HG03571 (cell line): ENCODE measurements around the gene SGPP2.
"Not testable (repeated sequence)": the region's sequence is repeated elsewhere in the genome, so short reads cannot be mapped to it uniquely, and the experiment has no call there.

ENCODE experiments used
- ATAC-seq: cut with Tn5 transposase; IDR thresholded peaks from one replicate; pipeline ENCODE4 v1.9.1; 2021; ENCODE audit not compliant: unreplicated experiment

Gene SGPP2, protein sequence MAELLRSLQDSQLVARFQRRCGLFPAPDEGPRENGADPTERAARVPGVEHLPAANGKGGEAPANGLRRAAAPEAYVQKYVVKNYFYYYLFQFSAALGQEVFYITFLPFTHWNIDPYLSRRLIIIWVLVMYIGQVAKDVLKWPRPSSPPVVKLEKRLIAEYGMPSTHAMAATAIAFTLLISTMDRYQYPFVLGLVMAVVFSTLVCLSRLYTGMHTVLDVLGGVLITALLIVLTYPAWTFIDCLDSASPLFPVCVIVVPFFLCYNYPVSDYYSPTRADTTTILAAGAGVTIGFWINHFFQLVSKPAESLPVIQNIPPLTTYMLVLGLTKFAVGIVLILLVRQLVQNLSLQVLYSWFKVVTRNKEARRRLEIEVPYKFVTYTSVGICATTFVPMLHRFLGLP

DNA sequence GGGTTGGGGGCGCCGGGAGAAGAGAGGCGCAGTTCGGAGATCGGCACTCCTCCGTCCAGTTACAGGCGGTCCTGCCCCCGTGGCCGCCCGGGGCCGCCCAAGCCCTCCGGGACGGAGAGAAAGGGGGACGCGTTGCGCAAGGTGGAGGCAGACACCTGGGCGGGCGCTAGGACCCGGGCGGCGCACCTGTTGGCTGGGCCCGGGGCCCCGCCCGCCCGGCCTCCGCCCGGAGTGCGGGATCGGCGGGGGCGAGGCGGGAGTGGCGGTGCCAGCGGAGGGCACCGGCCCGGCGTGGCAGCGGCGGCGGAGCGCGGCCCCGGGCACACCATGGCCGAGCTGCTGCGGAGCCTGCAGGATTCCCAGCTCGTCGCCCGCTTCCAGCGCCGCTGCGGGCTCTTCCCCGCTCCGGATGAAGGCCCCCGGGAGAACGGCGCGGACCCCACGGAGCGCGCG lies at the start of gene SGPP2:
SGPP2 (plus strand) TSS at position 268 of the 453 bp plus-strand sequence; CDS start at position 328, 60 bp downstream.
- ATAC-seq, result peak; percentile 26

DNA sequence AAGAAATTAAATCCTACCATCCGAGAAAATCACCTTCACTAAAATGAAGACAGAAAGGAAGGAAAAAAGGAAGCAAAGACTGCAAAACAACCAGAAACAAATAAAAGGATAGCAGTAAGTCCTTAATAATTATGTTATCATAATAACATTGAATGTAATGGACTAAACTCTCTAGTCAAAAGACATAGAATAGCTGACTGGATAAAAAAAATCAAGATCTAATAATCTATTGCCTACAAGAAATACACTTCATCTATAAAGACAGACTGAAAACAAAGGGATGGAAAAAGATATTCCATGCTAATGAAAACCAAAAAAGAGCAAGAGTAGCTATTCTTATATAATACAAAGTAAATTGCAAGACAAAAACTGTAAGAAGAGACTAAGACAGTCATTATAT lies 48.5 kb upstream of the SGPP2 start:
- ATAC-seq, result no peak

DNA sequence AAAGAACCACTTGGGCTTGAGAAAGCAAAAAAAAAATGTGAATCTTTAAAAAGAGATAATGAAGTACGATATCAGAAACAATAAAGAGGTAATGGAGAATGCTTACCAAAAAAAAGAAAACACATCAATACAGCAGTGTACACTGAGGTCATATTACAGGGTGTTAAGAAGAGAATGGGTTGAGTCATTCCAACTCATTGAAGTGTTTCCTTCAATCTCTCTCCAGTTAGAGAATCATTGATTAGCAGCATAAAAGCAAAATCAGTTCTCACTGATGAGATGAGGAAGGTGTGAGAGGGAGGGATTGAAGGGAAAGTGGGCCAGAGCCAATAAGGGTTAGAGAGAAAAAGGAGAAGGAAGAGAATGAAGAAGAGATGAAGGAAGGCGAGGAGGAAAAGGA lies 43.9 kb upstream of the SGPP2 start:
- no peak for ATAC-seq

DNA sequence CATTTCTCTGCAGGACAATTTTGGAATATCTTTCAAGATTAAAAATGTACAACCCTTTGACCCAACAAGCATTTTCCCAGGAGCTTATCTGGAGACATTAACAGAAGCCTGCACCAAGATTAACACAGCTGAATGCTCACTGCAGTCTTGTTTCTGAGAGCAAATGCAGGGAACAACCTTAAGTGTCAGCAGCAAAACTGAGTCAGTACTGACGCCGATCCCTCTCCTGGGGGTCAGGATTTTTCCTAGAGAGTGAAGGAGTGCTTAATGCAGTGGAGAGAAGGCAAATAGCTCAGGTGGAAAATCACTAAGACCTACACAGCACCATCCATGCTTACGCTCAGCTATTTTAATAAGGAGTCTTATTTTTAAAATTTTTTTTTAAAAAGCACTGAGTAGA lies 42.8 kb upstream of the SGPP2 start:
- ATAC-seq, result no peak

DNA sequence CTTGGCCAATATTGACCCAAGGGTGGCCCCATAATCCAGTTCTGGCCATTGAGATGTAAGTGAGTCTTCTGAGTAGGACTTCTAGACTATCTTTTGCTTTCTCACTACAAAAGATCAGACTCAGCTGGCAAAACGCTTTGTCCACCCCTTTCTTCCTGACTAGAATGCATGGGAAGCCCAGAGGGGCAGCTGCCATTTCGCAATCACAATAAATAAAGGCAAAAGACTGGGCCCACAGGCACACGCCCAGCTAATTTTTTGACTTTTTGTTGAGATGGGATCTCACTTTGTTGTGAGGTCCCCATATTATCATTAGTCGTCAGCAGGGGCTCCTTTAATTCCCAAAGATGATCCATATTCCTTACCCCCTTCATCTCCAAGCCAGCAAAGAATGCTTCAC lies 41.1 kb upstream of the SGPP2 start:
- ATAC-seq, result no peak

DNA sequence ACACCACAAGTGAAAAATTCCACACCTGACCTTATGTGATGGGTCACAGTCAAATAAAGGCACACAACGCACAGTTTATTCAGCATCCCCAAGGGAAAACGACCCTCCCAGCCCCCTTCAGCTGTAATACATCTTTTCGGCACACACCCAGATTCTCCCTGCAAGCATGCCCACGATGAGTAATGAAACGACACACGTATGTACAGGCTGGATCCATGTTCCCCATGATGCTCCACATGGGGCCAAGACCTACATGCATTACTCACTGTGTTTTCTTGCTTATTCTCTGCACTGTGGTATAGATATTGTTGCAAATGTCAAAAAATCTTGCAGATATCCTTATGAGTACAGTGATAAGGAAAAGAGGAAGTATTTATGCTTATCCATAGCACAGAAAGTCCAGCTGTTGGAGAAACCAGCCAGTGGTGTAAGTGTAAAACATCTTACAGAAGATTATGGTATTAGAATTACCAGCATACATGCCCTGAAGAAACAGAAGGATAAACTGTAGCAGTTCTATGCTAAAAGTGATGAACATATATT lies 32.5 kb upstream of the SGPP2 start:
- ATAC-seq, result no peak

DNA sequence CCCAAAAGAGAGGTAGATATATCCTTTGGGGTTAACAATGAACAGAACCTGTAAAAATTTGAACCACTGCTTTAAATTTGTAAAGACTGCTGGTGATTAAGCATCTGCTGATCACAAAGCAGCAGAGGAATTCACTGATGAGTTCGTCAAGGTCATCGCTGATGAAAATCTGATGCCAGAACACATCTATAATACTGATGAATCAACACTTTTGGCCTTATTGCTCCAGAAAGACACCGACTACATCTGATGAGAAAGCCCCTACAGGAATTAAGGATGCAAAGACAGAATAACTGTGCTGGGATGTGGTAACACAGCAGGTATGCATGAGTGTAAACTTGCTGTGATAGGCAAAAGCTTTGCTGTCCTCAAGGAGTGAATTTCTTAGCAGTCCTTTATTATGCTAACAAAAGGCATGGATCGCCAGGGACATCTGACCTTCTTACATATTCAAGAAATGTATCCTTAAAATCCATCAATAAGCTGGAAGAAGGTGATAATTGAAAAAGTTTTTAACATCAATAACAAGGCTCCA lies 30.5 kb upstream of the SGPP2 start:
- ATAC-seq, result no peak

DNA sequence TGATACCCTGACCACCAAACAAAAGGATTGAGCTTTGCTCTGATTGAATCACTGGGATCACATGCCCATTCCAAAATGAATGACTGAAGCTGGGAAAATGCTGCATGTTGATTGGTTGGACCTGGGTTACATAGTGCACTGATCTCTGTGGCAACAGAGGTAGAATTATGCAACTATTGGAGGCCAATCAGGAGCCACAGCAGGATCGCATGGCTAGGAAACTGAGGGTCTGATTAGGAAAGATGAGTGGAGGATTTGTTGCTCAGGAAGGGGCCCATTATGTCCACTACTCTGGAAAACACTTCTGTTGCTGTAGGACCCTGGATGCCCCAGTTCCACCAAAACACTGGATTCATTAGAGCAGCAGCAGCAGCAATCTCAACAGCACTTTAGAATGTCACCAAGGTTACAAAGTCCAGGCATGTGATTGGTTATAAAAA lies 25.9 kb upstream of the SGPP2 start:
- no peak for ATAC-seq

DNA sequence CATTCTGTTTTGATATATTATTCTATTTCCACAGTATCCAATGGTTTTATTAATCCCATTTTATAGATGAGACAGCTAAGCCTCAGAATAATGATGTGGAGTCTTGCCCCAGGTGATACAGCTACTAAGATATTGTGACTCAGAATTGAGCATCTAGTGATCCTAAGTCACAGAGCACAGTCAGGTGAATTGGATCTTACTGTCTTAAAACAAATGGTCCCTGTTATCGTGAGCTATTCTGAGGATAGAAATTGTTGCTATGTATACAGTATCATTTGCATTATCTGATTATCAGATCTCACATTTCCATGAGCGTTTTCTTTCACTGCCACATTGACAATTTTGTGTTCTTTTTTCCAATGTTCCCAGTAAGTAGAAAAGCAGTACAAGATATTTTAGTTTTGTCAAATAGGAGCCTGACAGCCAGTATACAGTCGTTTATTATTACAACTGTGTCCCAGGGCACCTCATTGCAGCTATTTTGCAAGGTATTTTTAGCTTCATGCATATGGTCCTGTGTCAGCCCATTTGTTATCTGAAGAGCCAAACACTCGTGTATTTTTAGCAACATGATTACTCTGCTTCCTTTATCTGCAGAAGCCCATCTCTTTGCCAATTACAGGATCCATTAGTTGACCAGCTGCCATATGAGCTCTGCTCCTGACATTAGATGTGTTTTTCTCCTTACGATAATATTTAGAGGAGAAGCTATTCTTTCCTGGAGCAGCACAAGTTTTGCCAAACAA lies 25.1 kb upstream of the SGPP2 start:
- no peak for ATAC-seq

DNA sequence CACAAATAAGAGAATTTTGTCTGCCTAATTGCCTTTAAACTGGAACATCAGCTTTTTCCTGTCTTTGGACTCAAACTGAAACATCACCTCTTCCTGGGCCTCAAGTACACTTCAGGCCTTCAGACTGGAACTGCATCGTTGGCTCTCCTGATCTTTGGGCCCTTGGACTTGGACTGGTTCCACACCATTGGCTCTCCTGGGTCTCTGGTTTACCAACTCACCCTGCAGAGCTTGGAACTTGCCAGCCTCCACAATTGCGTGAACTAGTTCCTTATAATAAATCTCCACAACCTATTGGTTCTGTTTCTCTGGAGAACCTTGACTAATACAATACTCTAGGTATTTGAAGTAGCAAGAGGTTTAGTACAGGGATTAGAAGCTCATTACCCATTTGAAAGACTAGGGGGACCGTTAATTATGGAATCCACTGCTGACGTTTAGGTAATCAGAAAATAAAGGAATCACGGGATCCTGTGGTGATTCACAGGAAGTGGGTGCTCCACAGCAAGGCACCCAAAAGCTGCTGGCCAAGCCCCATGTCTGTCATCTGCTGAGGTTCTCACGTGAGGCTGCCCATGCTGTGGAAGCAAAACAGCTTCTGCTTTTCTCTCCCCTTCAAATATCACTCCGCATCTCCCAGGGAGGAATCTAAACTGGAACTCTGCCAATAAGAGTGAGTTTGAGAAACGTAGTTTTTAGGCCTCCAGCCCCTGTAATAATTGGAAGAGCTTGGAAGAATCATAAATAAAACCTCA lies 20.0 kb upstream of the SGPP2 start:
- ATAC-seq, result no peak

DNA sequence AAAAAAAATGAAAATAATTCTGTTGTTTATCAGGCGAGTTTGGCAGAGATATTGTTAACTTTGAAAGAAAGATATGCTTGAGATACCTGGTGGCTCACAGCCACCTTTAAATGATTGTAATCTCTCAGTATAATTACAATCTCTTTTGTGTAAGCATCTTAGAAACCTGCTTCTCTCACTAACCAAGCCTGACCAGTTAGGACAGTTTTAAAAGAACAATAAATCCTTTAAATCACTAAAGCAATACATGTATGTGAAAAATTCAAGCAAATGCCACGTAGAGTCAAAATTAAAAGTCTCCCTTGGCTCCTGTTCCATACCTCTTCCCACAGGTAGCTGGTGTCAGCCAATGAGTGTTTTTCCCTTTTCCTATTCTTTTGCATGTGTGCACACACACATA lies 15.7 kb upstream of the SGPP2 start:
- no peak for ATAC-seq

DNA sequence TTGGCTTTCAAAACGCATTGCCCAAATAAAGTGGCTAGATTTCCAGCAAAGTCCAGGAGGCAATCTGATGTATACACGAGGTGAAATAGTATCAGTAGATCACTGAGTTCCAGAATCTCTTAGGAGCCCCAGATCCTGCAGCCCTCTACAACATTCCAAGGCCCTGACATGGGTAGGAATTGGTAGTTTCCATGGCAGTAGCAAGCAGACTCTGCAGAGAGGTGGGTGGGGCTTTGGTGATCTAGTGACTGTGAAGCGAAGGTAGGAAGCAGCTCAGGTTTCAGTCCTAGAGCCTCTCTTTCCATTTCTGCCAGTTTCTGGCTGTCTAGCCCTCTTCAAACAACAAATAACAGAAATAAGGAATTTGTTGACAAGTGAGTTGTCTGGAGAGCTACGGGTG lies 13.8 kb upstream of the SGPP2 start:
- no peak for ATAC-seq

DNA sequence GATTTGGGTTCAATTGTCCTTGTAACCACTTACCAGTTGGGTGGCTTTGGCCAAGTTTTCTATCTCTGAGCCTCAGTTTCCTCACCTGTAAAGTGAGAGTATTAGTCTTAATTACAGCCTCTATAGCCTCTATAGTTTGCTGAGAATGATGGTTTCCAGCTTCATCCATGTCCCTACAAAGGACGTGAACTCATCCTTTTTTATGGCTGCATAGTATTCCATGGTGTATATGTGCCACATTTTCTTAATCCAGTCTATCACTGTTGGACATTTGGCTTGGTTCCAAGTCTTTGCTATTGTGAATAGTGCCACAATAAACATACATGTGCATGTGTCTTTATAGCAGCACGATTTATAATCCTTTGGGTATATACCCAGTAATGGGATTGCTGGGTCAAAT lies 12.0 kb upstream of the SGPP2 start:
- ATAC-seq, result not testable (repeated sequence)

DNA sequence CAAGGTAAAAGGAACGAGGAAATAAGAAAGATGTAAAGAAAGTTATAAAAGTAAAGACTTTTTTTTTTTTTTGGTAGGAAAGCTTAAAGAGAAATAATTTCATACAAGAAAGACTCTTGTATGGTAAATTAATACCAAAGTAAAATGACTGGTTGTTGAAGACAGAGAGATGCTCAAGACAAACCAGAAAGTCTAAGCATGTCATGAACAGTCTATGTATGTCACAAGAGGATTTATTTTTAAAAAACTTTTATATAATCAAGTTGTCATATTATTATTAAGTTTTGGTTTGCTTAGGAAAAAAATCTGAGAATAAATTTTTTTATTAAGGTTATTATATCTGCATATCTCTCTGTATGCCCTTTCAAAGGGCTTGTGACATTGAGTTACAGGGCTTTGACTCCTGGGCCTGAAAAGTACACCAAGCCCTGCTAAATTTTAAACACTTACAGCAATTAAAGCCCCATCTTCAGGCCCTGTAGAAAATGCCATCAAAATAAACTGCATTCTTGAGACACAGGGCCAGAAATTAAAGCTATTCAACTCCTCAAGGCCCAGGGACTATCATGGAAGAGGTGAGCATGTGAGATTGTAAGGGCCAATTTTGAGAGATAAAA lies 10.9 kb upstream of the SGPP2 start:
- ATAC-seq, result no peak

DNA sequence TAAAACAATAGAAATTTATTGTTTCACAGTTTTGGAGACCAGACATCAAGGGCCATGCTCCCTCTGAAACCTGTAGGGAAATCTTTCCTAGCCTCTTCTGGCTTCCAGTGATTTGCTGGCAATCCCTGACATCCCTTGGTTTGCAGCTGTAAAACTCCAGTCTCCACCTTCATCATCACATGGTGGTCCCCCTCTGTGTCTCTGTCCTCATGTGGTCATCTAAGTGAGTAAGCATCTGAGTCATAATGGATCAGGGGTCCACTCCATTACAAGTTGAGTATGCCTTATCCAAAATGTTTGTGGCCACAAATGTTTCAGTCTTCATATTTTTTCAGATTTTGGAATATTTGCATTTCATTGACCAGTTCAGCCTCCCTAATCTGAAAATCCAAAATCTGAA lies 5.6 kb upstream of the SGPP2 start:
- ATAC-seq, result no peak

DNA sequence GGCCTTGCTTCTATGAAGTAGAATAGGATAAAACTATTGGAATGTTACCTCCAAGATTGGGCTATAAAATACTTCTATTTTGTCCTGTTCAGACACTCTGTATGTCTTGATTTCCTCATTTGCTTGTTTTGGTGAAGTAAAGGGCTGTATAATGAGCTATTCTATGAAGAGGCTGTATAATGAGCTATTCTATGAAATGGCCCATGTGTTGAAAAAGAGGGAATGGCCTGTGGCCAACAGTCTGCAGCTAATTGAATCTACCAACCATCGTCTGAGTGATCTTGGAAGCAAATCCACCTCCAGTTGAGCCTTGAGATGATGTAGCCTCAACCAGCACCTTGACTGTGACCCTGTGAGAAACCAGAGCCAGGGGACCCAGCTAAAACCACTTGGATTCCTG lies 3.8 kb upstream of the SGPP2 start:
- no peak for ATAC-seq

DNA sequence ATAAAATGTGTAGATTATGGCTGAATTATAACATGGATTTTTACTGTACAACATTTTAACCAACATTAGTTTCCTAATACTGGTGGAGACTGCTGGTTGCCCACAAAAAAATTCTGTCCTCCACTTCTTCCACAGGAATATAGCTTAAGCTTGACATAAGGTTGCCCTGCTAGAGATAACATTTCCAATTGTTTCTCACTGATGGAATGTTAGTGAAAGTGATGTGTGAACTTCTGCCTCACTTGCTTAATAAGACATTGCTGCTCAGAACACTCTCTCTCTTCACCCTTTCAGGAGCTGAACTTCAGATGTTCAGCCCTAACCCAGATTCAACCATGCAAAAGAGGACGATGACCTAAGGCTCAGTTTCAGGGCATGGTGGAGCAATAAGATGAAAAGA lies 2.7 kb upstream of the SGPP2 start:
- ATAC-seq, result no peak

DNA sequence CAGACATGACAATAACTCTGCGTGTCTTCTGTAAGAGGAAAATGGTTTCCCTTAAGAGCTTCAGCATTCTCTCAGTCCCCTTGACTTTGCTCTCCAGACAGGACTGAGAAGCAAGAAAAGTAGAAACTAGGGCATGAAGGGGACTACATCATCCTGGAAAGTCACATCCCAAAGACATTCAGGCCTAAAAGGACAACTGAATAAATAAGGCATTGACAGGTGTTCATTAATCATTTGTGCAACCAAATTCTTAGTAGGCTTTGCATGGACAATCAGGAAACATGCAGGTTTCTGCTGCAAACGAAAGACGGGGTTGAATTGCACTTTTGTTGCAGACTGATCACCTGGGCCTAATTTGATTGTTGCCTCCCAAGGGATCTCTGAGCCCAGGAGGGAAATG lies 1.2 kb upstream of the SGPP2 start:
- no peak for ATAC-seq

DNA sequence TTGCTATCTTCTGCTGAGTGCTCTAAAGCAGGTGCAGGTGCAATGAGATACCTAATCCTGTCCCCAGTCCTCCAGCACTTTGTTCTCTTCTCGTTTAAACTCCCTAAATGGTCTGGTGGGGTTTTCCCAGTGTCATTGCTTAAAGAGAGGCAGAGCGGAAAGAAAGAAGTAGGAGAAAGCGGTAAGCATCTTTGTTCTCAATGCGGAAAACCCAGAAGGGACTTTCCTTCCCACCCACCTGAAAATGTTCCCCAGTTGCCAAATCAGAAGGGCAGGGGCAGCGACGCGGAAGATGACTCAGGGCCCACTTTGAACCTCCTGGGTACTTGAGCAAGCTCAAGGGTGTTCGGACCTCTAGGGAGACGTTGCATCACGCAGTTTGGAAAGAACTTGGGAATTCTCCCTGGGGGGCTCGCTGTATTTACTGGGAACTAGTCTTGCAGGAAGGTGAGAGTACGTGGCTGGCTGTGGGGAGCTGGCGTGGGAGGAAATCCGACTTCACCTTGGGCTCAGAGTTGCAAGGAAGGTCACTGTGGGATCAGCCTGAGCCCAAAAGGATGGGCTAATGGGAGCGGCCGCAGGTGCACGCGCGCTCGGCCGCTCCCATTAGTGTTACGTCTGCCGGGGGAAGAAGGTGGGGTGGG lies 589 bp upstream of the SGPP2 start:
- peak; percentile 22 for ATAC-seq
